Endothelial cell of umbilical vein (primary cell): ENCODE results near the gene KY.

ENCODE experiments used
- EZH2 ChIP-seq: IDR thresholded peaks from 2 replicates; pipeline ENCODE4 v1.6.1; 2012; ENCODE audit warnings: borderline replicate concordance, low read depth, mild to moderate bottlenecking, moderate library complexity, low read length, inconsistent platforms; ENCODE audit not compliant: severe bottlenecking
- FOS ChIP-seq: IDR thresholded peaks from 2 replicates; pipeline ENCODE4 v1.6.1; 2011; ENCODE audit warnings: mild to moderate bottlenecking, low read length, moderate library complexity, borderline replicate concordance; ENCODE audit not compliant: insufficient read depth
- JUN ChIP-seq: IDR thresholded peaks from 2 replicates; pipeline ENCODE4 v1.6.1; 2011; ENCODE audit warnings: borderline replicate concordance, low read depth; ENCODE audit not compliant: insufficient read length, insufficient read depth
- POLR2A ChIP-seq: IDR thresholded peaks from 2 replicates; pipeline ENCODE4 v1.6.1; 2012; ENCODE audit warnings: low read depth, mild to moderate bottlenecking, control low read depth, low read length
- TF ChIP-seq, protein P1 (sequence below), 2 donors: IDR thresholded peaks; 1 replicate in 1 of 2; 2 replicates in 1 of 2; pipeline ENCODE4 v1.5.1; 2011; ENCODE audit warnings: low read length in 2 of 2, mild to moderate bottlenecking in 2 of 2, moderate library complexity in 2 of 2, control low read depth in 1 of 2, inconsistent platforms in 1 of 2, low read depth in 1 of 2; ENCODE audit not compliant: insufficient read depth in 1 of 2; ENCODE audit errors: extremely low read depth in 1 of 2

DNA sequence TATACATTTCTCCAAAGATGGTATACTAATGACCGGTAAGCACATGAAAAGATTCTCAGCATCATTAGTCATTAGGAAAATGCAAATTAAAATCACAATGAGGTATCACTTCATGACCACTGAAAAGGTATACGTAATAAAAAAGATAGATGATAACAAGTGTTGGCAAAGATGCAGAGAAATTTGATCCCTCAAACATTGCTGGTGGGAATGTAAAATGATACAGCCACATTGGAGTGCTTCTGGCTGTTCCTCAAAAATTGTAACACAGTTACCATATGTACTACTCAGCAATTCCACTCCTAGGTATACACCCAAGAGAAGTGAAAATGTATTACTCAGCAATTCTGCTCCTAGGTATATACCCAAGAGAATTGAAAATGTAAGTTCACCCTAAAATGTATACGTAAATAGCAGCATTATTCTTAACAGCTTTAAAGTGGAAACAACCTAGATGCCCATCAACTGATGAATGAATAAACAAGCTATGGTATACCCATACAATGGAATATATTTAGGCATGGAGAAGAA is 25.0 kb upstream of the KY start:
- no peak for TF ChIP-seq JUN
- TF ChIP-seq, protein P1, sequence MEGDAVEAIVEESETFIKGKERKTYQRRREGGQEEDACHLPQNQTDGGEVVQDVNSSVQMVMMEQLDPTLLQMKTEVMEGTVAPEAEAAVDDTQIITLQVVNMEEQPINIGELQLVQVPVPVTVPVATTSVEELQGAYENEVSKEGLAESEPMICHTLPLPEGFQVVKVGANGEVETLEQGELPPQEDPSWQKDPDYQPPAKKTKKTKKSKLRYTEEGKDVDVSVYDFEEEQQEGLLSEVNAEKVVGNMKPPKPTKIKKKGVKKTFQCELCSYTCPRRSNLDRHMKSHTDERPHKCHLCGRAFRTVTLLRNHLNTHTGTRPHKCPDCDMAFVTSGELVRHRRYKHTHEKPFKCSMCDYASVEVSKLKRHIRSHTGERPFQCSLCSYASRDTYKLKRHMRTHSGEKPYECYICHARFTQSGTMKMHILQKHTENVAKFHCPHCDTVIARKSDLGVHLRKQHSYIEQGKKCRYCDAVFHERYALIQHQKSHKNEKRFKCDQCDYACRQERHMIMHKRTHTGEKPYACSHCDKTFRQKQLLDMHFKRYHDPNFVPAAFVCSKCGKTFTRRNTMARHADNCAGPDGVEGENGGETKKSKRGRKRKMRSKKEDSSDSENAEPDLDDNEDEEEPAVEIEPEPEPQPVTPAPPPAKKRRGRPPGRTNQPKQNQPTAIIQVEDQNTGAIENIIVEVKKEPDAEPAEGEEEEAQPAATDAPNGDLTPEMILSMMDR (IDR thresholded peaks at IDR 0.05; ENCODE audit: extremely low read depth in 1 of 2, insufficient read depth in 1 of 2, low read depth in 1 of 2, low read length in 2 of 2), result no peak
- TF ChIP-seq FOS, result no peak
- no peak for TF ChIP-seq POLR2A
- TF ChIP-seq EZH2, result no peak
